ENCODE measurements around the gene TMPRSS11B. TPM values are rescaled to one million over a fixed set of nuclear protein-coding genes. Genes with fewer than 3 reads are reported as not detected.

Gene TMPRSS11B
- total and polyA plus RNA-seq, 2 donors (not counting 1 experiment from before 2014, with no cell fraction given) = not detected

GRCh38 chr4:68271851-68272357 is 26.4 kb upstream of the TMPRSS11B start:
- peaks cover 4 to 5% of the 10 kb centered on the region in 2 donors for H3K4me1 ChIP-seq (ENCODE audit: control insufficient read depth in 2 of 2, insufficient read depth in 2 of 2, low read length in 2 of 2)
- DNase-seq = peak; percentile 65
- intact Hi-C loops (cut with micrococcal nuclease) = loop anchor here (1.0 to 5.0 kb wide), 3 partner anchors 104 to 1610 kb away; no protein-coding TSS in a partner anchor

More at GRCh38 chr4:68271851-68272357, 26.4 kb upstream of the TMPRSS11B start:
- WGBS (ENCODE audit: insufficient coverage) = 71% methylated on average over 2 of the region's 11 CpGs
- POLR2A ChIA-PET = interaction anchor here (0.6 kb wide), 1 partner anchor 103 kb away, joined by 6 read pairs; no protein-coding TSS in a partner anchor
- TF ChIP-seq EZH2 (IDR thresholded peaks at IDR 0.05; ENCODE audit: borderline replicate concordance, insufficient read depth, low read depth, low read length, poor library complexity, severe bottlenecking) = no peak
- TF ChIP-seq CTCF (IDR thresholded peaks at IDR 0.05) = peak; percentile 88
- Histone ChIP-seq H2AFZ (ENCODE audit: insufficient read depth, low read depth, low read length, poor library complexity, severe bottlenecking) (peak overlapping the region; percentile 43), H3K79me2 (ENCODE audit: control insufficient read depth, insufficient read depth, low read length) (no peaks in the 10 kb centered on the region), H3K4me3 (ENCODE audit: control extremely low read depth in 1 of 5, extremely low read depth in 1 of 5, insufficient read depth in 1 of 5, low read depth in 2 of 5, low read length in 4 of 5) (peak overlapping the region in 2 of 5 experiments; percentile 21 to 22), H3K27ac (ENCODE audit: low read length in 2 of 2) (no peak overlapping the region), H3K36me3 (replicated peaks in 1 of 2; ENCODE audit: control extremely low read depth in 1 of 2, control insufficient read depth in 1 of 2, extremely low read depth in 1 of 2, insufficient read depth in 2 of 2, low read length in 1 of 2) (no peaks in the 10 kb centered on the region), H3K4me2 (replicated peaks; ENCODE audit: low read depth, low read length, poor library complexity, severe bottlenecking) (peak overlapping the region; percentile 43), H3K9ac (ENCODE audit: low read length) (peak overlapping the region; percentile 29), H4K20me1 (ENCODE audit: control insufficient read depth, insufficient read depth, low read length, poor library complexity, severe bottlenecking) (no peaks in the 10 kb centered on the region), H3K27me3 (replicated peaks in 1 of 4; ENCODE audit: control extremely low read depth in 1 of 4, control insufficient read depth in 3 of 4, insufficient read depth in 4 of 4, low read length in 3 of 4) (no peaks in the 10 kb centered on the region), H3K9me3 (ENCODE audit: control extremely low read depth in 1 of 3, control insufficient read depth in 2 of 3, insufficient read depth in 1 of 3, low read length in 2 of 3) (peaks cover 0 to 5% (median 0%) of the 10 kb centered on the region in 3 donors)
- Mint-ChIP-seq H3K27ac (no peak overlapping the region), H3K4me3 (no peak overlapping the region), H3K9me3 (ENCODE audit: insufficient read depth) (no peaks in the 10 kb centered on the region), H3K27me3 (peaks cover 13% of the 10 kb centered on the region), H3K4me1 (peaks cover 16% of the 10 kb centered on the region)
- peak; percentile 54 for ATAC-seq (ENCODE audit: low read depth)
- CTCF ChIA-PET = interaction anchor here (0.7 to 3.3 kb wide), 17 partner anchors 9 to 898 kb away, joined by 3 to 88 read pairs (median 4); no protein-coding TSS in a partner anchor
